ENCODE data around the gene PSMD11.
A peak's percentile ranks its signal among the peaks of the same experiment; 100 is the strongest.

The PSMD11 gene

GRCh38 chr17:32486701-32487472 is 42.6 kb downstream of the PSMD11 start, which contains the start of gene CDK5R1:
CDK5R1 (plus strand) TSS chr17:32486993; CDS start chr17:32487621, 628 bp downstream.
- Histone ChIP-seq H3K4me3 (ENCODE audit: low read length) (peak within 1 kb of the TSS; percentile 69), H3K9ac (ENCODE audit: low read length) (peak within 1 kb of the TSS; percentile 28), H3K27me3 (ENCODE audit: control insufficient read depth, insufficient read depth, low read length) (no peaks in the 10 kb centered on the region), H3K4me1 (ENCODE audit: control insufficient read depth, insufficient read depth, low read length) (peaks cover 6% of the 10 kb centered on the region), H3K27ac (ENCODE audit: low read depth, low read length) (peak within 1 kb of the TSS; percentile 59), H3K36me3 (ENCODE audit: control insufficient read depth, insufficient read depth, low read length) (peaks cover 3% of the 10 kb centered on the region)

GRCh38 chr17:32487473-32488176 is 43.3 kb downstream of the PSMD11 start:
- Histone ChIP-seq H3K36me3 (ENCODE audit: control insufficient read depth, insufficient read depth, low read length) (no peaks in the 10 kb centered on the region), H3K9ac (ENCODE audit: low read length) (peak overlapping the region; percentile 28), H3K4me3 (ENCODE audit: low read length) (peak overlapping the region; percentile 69), H3K27me3 (ENCODE audit: control insufficient read depth, insufficient read depth, low read length) (no peaks in the 10 kb centered on the region), H3K27ac (ENCODE audit: low read depth, low read length) (no peak overlapping the region), H3K4me1 (ENCODE audit: control insufficient read depth, insufficient read depth, low read length) (peaks cover 6% of the 10 kb centered on the region)

GRCh38 chr17:32488177-32488542 is 43.9 kb downstream of the PSMD11 start:
- no peaks in the 10 kb centered on the region for H3K27me3 ChIP-seq (ENCODE audit: control insufficient read depth, insufficient read depth, low read length)
- no peak overlapping the region for H3K27ac ChIP-seq (ENCODE audit: low read depth, low read length)
- H3K4me1 ChIP-seq (ENCODE audit: control insufficient read depth, insufficient read depth, low read length): peaks cover 6% of the 10 kb centered on the region
- no peak overlapping the region for H3K4me3 ChIP-seq (ENCODE audit: low read length)
- H3K9ac ChIP-seq (ENCODE audit: low read length): no peak overlapping the region
- H3K36me3 ChIP-seq (ENCODE audit: control insufficient read depth, insufficient read depth, low read length): no peaks in the 10 kb centered on the region

- Histone ChIP-seq H3K27ac (ENCODE audit: low read depth, low read length) (no peak overlapping the region), H3K4me1 (ENCODE audit: control insufficient read depth, insufficient read depth, low read length) (peaks cover 6% of the 10 kb centered on the region), H3K9ac (ENCODE audit: low read length) (no peak overlapping the region), H3K36me3 (ENCODE audit: control insufficient read depth, insufficient read depth, low read length) (no peaks in the 10 kb centered on the region), H3K4me3 (ENCODE audit: low read length) (no peak overlapping the region), H3K27me3 (ENCODE audit: control insufficient read depth, insufficient read depth, low read length) (no peaks in the 10 kb centered on the region)
These were observed 44.4 kb downstream of the PSMD11 start for GRCh38 chr17:32488604-32489180.

GRCh38 chr17:32489320-32490100 is 45.2 kb downstream of the PSMD11 start:
- Histone ChIP-seq H3K27me3 (ENCODE audit: control insufficient read depth, insufficient read depth, low read length) (no peaks in the 10 kb centered on the region), H3K4me1 (ENCODE audit: control insufficient read depth, insufficient read depth, low read length) (peaks cover 3% of the 10 kb centered on the region), H3K36me3 (ENCODE audit: control insufficient read depth, insufficient read depth, low read length) (no peaks in the 10 kb centered on the region), H3K27ac (ENCODE audit: low read depth, low read length) (no peak overlapping the region), H3K4me3 (ENCODE audit: low read length) (no peak overlapping the region), H3K9ac (ENCODE audit: low read length) (no peak overlapping the region)

GRCh38 chr17:32490101-32490482 is 45.8 kb downstream of the PSMD11 start:
- H3K36me3 ChIP-seq (ENCODE audit: control insufficient read depth, insufficient read depth, low read length): no peaks in the 10 kb centered on the region
- peaks cover 3% of the 10 kb centered on the region for H3K4me1 ChIP-seq (ENCODE audit: control insufficient read depth, insufficient read depth, low read length)
- no peak overlapping the region for H3K27ac ChIP-seq (ENCODE audit: low read depth, low read length)
- H3K9ac ChIP-seq (ENCODE audit: low read length): no peak overlapping the region
- no peaks in the 10 kb centered on the region for H3K27me3 ChIP-seq (ENCODE audit: control insufficient read depth, insufficient read depth, low read length)
- H3K4me3 ChIP-seq (ENCODE audit: low read length): no peak overlapping the region

GRCh38 chr17:32491371-32492263 is 47.3 kb downstream of the PSMD11 start:
- H3K36me3 ChIP-seq (ENCODE audit: control insufficient read depth, insufficient read depth, low read length): no peaks in the 10 kb centered on the region
- no peaks in the 10 kb centered on the region for H3K27me3 ChIP-seq (ENCODE audit: control insufficient read depth, insufficient read depth, low read length)
- H3K4me3 ChIP-seq (ENCODE audit: low read length): no peak overlapping the region
- H3K27ac ChIP-seq (ENCODE audit: low read depth, low read length): no peak overlapping the region
- H3K4me1 ChIP-seq (ENCODE audit: control insufficient read depth, insufficient read depth, low read length): peaks cover 3% of the 10 kb centered on the region
- no peak overlapping the region for H3K9ac ChIP-seq (ENCODE audit: low read length)

GRCh38 chr17:32492264-32492589 is 47.9 kb downstream of the PSMD11 start:
- Histone ChIP-seq H3K27ac (ENCODE audit: low read depth, low read length) (no peak overlapping the region), H3K4me1 (ENCODE audit: control insufficient read depth, insufficient read depth, low read length) (peaks cover 3% of the 10 kb centered on the region), H3K9ac (ENCODE audit: low read length) (no peak overlapping the region), H3K4me3 (ENCODE audit: low read length) (no peak overlapping the region), H3K36me3 (ENCODE audit: control insufficient read depth, insufficient read depth, low read length) (no peaks in the 10 kb centered on the region), H3K27me3 (ENCODE audit: control insufficient read depth, insufficient read depth, low read length) (no peaks in the 10 kb centered on the region)

- H3K36me3 ChIP-seq (ENCODE audit: control insufficient read depth, insufficient read depth, low read length): no peaks in the 10 kb centered on the region
- no peak overlapping the region for H3K4me3 ChIP-seq (ENCODE audit: low read length)
- H3K27ac ChIP-seq (ENCODE audit: low read depth, low read length): no peak overlapping the region
These were observed 48.5 kb downstream of the PSMD11 start for GRCh38 chr17:32492648-32493289.

GRCh38 chr17:32493571-32493970 is 49.3 kb downstream of the PSMD11 start:
- Histone ChIP-seq H3K27ac (ENCODE audit: low read depth, low read length) (no peak overlapping the region), H3K36me3 (ENCODE audit: control insufficient read depth, insufficient read depth, low read length) (no peaks in the 10 kb centered on the region), H3K27me3 (ENCODE audit: control insufficient read depth, insufficient read depth, low read length) (no peaks in the 10 kb centered on the region), H3K4me3 (ENCODE audit: low read length) (no peak overlapping the region), H3K9ac (ENCODE audit: low read length) (no peak overlapping the region), H3K4me1 (ENCODE audit: control insufficient read depth, insufficient read depth, low read length) (no peaks in the 10 kb centered on the region)

More at GRCh38 chr17:32492648-32493289, 48.5 kb downstream of the PSMD11 start:
- no peaks in the 10 kb centered on the region for H3K27me3 ChIP-seq (ENCODE audit: control insufficient read depth, insufficient read depth, low read length)
- H3K4me1 ChIP-seq (ENCODE audit: control insufficient read depth, insufficient read depth, low read length): no peaks in the 10 kb centered on the region
- H3K9ac ChIP-seq (ENCODE audit: low read length): no peak overlapping the region

GRCh38 chr17:32493976-32494513 is 49.7 kb downstream of the PSMD11 start:
- no peak overlapping the region for H3K9ac ChIP-seq (ENCODE audit: low read length)
- no peak overlapping the region for H3K4me3 ChIP-seq (ENCODE audit: low read length)
- H3K27ac ChIP-seq (ENCODE audit: low read depth, low read length): no peak overlapping the region
- no peaks in the 10 kb centered on the region for H3K27me3 ChIP-seq (ENCODE audit: control insufficient read depth, insufficient read depth, low read length)
- no peaks in the 10 kb centered on the region for H3K4me1 ChIP-seq (ENCODE audit: control insufficient read depth, insufficient read depth, low read length)
- no peaks in the 10 kb centered on the region for H3K36me3 ChIP-seq (ENCODE audit: control insufficient read depth, insufficient read depth, low read length)
